ENCODE data around the gene DNAH7. TPM values are rescaled to one million over a fixed set of nuclear protein-coding genes. Genes with fewer than 3 reads are reported as not detected.

Gene DNAH7
- total and polyA plus RNA-seq, 2 of the 13 experiments (the other 11 are each of a cell fraction or from before 2014, with no cell fraction given): 0.09 TPM; not detected in 1

DNA sequence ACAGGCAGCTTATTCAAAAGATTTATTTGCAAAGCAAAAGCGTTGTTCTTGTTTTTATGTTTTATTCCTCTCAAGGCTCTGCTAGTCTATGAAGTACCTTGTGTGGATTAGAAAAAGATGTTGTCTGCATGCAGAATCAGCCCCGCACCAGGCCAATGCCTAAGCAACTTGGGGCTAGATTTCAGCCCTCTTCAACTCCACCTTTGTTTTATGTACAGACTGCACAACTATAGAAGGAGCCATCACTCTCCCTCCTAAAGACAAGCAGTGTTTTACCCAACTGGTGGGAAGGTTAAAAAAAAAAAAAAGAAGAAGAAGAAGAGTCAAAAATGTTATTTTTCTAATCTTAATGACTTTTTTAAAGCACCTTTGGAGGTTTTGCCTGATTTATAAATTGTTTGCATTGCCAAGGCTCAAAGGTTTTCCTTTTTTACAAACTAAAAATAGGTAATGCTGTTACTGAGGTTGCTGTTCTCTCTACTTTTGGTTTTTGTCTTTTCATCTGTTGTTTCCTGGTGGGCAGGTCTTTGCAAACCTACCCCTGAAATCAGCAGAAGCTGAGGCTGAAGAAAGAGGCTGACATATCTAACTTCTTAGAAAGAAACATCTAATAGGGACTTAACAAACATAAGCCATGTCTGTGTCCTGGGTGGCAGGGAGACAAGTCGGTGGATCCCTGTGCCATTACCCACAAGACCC is 247.6 kb downstream of the DNAH7 start:
- Histone ChIP-seq H3K4me2 (ENCODE audit: low read depth, low read length) (no peak overlapping the region), H3K27ac (ENCODE audit: extremely low read length, insufficient read depth, low read length) (no peak overlapping the region), H3K9me3 (ENCODE audit: low read length) (no peaks in the 10 kb centered on the region), H2AFZ (ENCODE audit: low read length) (no peak overlapping the region), H3K36me3 (replicated peaks in 1 of 2; ENCODE audit: control insufficient read depth in 1 of 2, insufficient read depth in 2 of 2, low read length in 2 of 2) (no peaks in the 10 kb centered on the region), H3K4me1 (ENCODE audit: insufficient read depth, low read length) (no peaks in the 10 kb centered on the region), H4K20me1 (ENCODE audit: insufficient read depth, low read length) (no peaks in the 10 kb centered on the region), H3K27me3 (ENCODE audit: control insufficient read depth in 1 of 2, insufficient read depth in 2 of 2, low read length in 2 of 2) (no peaks in the 10 kb centered on the region; a peak in 1 of 5 replicates), H3K79me2 (ENCODE audit: insufficient read depth, low read length) (no peaks in the 10 kb centered on the region), H3K4me3 (replicated peaks in 1 of 3; ENCODE audit: insufficient read depth in 1 of 3, low read depth in 2 of 3, low read length in 3 of 3) (no peak overlapping the region), H3K9ac (ENCODE audit: insufficient read depth, low read depth, low read length) (no peak overlapping the region)
- ChIA-PET POLR2A (no interaction called here), CTCF (ENCODE audit: low intra/inter-chr PET ratio, low total read pairs) (no interaction called here)
- FAIRE-seq (no peak), ATAC-seq (no peak), DNase-seq (ENCODE audit: low spot score) (no peak)
- 8% methylated on average over 3 of the region's 3 CpGs for WGBS (ENCODE audit: low lambda C conversion rate)
- in situ Hi-C loops (cut with HindIII; ENCODE audit: extremely low pct_ligation_motif_present, low pct_unique_long_range_greater_than_20kb) (no loop called here), intact Hi-C loops (cut with micrococcal nuclease; ENCODE audit: unreplicated experiment) (no loop called here)
- no TSS peak for BruUV-seq (replicated peaks)
- TF ChIP-seq HNF4A (CRISPR knock-in tag; IDR thresholded peaks at IDR 0.05): no peak
- TF ChIP-seq ZNF577 (CRISPR knock-in tag; IDR thresholded peaks at IDR 0.05; ENCODE audit: borderline replicate concordance, low read depth): no peak
- no peak for TF ChIP-seq ZBTB8A (CRISPR knock-in tag; IDR thresholded peaks at IDR 0.05; ENCODE audit: borderline replicate concordance, low read depth)
- TF ChIP-seq, protein P1, sequence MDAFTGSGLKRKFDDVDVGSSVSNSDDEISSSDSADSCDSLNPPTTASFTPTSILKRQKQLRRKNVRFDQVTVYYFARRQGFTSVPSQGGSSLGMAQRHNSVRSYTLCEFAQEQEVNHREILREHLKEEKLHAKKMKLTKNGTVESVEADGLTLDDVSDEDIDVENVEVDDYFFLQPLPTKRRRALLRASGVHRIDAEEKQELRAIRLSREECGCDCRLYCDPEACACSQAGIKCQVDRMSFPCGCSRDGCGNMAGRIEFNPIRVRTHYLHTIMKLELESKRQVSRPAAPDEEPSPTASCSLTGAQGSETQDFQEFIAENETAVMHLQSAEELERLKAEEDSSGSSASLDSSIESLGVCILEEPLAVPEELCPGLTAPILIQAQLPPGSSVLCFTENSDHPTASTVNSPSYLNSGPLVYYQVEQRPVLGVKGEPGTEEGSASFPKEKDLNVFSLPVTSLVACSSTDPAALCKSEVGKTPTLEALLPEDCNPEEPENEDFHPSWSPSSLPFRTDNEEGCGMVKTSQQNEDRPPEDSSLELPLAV (CRISPR knock-in tag; conservative IDR thresholded peaks at IDR 0.05; ENCODE audit: low read depth): no peak
- TF ChIP-seq GFI1 (CRISPR knock-in tag; IDR thresholded peaks at IDR 0.05; ENCODE audit: borderline replicate concordance): no peak
- TF ChIP-seq NCOA5 (CRISPR knock-in tag; IDR thresholded peaks at IDR 0.05): no peak
- TF ChIP-seq ZNF567 (CRISPR knock-in tag; IDR thresholded peaks at IDR 0.05; ENCODE audit: borderline replicate concordance): no peak
- TF ChIP-seq SETDB1 (CRISPR knock-in tag; IDR thresholded peaks at IDR 0.05; ENCODE audit: borderline replicate concordance): no peak
- no peak for TF ChIP-seq ZNF761 (CRISPR knock-in tag; conservative IDR thresholded peaks at IDR 0.05)
- no peak for TF ChIP-seq ZNF317 (CRISPR knock-in tag; IDR thresholded peaks at IDR 0.05)
- TF ChIP-seq, protein P2, sequence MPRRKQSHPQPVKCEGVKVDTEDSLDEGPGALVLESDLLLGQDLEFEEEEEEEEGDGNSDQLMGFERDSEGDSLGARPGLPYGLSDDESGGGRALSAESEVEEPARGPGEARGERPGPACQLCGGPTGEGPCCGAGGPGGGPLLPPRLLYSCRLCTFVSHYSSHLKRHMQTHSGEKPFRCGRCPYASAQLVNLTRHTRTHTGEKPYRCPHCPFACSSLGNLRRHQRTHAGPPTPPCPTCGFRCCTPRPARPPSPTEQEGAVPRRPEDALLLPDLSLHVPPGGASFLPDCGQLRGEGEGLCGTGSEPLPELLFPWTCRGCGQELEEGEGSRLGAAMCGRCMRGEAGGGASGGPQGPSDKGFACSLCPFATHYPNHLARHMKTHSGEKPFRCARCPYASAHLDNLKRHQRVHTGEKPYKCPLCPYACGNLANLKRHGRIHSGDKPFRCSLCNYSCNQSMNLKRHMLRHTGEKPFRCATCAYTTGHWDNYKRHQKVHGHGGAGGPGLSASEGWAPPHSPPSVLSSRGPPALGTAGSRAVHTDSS (CRISPR knock-in tag; conservative IDR thresholded peaks at IDR 0.05): no peak
- TF ChIP-seq ZNF138 (CRISPR knock-in tag; IDR thresholded peaks at IDR 0.05; ENCODE audit: low read depth): no peak
- no peak for TF ChIP-seq ESRRA (CRISPR knock-in tag; IDR thresholded peaks at IDR 0.05; ENCODE audit: low read depth)
- TF ChIP-seq, protein P3, sequence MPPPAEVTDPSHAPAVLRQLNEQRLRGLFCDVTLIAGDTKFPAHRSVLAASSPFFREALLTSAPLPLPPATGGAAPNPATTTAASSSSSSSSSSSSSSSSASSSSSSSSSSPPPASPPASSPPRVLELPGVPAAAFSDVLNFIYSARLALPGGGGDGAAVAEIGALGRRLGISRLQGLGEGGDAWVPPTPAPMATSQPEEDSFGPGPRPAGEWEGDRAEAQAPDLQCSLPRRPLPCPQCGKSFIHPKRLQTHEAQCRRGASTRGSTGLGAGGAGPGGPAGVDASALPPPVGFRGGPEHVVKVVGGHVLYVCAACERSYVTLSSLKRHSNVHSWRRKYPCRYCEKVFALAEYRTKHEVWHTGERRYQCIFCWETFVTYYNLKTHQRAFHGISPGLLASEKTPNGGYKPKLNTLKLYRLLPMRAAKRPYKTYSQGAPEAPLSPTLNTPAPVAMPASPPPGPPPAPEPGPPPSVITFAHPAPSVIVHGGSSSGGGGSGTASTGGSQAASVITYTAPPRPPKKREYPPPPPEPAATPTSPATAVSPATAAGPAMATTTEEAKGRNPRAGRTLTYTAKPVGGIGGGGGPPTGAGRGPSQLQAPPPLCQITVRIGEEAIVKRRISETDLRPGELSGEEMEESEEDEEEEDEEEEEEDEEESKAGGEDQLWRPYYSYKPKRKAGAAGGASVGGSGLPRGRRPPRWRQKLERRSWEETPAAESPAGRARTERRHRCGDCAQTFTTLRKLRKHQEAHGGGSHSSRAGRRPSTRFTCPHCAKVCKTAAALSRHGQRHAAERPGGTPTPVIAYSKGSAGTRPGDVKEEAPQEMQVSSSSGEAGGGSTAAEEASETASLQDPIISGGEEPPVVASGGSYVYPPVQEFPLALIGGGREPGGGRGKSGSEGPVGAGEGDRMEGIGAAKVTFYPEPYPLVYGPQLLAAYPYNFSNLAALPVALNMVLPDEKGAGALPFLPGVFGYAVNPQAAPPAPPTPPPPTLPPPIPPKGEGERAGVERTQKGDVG (CRISPR knock-in tag; IDR thresholded peaks at IDR 0.05; ENCODE audit: borderline replicate concordance): no peak
- TF ChIP-seq, protein P4, sequence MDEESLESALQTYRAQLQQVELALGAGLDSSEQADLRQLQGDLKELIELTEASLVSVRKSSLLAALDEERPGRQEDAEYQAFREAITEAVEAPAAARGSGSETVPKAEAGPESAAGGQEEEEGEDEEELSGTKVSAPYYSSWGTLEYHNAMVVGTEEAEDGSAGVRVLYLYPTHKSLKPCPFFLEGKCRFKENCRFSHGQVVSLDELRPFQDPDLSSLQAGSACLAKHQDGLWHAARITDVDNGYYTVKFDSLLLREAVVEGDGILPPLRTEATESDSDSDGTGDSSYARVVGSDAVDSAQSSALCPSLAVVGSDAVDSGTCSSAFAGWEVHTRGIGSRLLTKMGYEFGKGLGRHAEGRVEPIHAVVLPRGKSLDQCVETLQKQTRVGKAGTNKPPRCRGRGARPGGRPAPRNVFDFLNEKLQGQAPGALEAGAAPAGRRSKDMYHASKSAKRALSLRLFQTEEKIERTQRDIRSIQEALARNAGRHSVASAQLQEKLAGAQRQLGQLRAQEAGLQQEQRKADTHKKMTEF (CRISPR knock-in tag; IDR thresholded peaks at IDR 0.05): no peak
- no peak for TF ChIP-seq NFIC (IDR thresholded peaks at IDR 0.05; ENCODE audit: low read length)
- no peak for TF ChIP-seq MAFG (CRISPR knock-in tag; IDR thresholded peaks at IDR 0.05)

All from HepG2 (cell line).